Measurements from ENCODE around the gene NSUN7.

Gene NSUN7

DNA sequence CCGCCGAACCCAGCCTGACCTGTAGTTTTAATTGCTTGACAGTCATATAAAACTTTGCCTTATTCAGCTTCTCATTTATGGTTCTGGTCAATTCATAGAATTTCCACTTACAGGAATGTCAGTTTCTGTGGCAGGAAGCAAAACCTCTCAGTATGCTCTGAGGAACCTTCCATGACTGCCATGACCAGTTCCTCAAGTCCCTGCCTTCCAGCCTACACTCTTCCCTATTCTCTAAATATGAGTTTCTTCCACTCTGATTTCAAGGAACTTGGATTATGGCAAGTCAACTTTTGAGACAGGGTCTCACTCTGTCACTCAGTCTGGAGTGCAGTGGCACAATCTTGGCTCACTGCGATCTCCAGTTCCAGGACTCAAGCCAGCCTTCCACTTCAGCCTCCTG lies 26.0 kb upstream of the NSUN7 start:
- no peak for TF ChIP-seq ZNF274 (IDR thresholded peaks at IDR 0.05; ENCODE audit: low read depth, low read length)

DNA sequence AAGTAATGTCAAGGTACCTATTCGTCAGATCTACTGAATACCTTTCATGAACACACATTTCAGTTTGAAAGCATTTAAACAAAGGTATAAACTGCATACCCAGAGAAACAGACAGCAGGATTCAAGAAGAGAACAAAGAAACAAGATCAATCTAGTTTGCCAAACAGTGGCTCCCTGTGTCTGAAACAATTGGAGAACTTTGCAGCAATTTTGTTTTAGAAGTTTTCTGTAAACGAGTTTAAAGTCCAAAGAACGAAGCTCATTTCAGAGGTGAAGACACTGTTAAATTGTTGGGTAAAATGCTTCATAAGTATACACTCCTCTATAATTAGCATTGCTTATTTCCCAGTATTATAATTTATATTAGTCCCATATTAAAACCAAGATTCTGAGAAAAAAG lies 21.4 kb upstream of the NSUN7 start:
- TF ChIP-seq ZNF274 (IDR thresholded peaks at IDR 0.05; ENCODE audit: low read depth, low read length), result no peak
- no peak overlapping the region for H3K4me3 ChIP-seq (ENCODE audit: low read length)

More for the DNA sequence above, 26.0 kb upstream of the NSUN7 start:
- no peak overlapping the region for H3K4me3 ChIP-seq (ENCODE audit: low read length)

GRCh38 chr4:40729555-40729954 lies 20.2 kb upstream of the NSUN7 start:
- TF ChIP-seq ZNF274 (IDR thresholded peaks at IDR 0.05; ENCODE audit: low read depth, low read length), result no peak
- no peak overlapping the region for H3K4me3 ChIP-seq (ENCODE audit: low read length)

DNA sequence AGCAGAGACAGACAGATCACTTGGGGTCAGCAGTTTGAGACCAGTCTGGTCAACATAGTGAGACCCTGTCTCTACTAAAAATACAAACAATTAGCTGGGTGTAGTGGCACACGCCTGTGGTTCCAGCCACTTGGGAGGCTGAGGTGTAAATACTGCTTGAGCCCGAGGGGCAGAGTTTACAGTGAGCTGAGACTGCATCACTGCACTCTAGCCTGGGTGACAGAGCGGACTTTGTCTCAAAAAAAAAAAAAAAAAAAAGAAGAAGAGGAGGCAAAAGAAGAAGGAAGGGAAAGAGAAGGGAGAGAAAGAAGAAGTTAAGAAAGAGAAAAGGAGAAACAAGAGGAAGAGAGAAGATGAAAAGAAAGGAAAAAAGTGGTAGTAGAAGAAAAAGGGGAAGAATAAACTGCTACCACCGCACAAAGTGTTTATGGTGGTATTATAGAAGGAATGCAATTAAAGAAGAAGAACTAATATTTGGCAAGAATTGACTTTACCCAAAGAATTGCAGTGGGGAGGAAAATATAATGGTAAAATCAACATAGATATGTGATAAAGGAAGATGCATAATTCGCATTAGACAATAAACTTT lies 19.6 kb upstream of the NSUN7 start:
- no peak for TF ChIP-seq ZNF274 (IDR thresholded peaks at IDR 0.05; ENCODE audit: low read depth, low read length)
- H3K4me3 ChIP-seq (ENCODE audit: low read length), result no peak overlapping the region

DNA sequence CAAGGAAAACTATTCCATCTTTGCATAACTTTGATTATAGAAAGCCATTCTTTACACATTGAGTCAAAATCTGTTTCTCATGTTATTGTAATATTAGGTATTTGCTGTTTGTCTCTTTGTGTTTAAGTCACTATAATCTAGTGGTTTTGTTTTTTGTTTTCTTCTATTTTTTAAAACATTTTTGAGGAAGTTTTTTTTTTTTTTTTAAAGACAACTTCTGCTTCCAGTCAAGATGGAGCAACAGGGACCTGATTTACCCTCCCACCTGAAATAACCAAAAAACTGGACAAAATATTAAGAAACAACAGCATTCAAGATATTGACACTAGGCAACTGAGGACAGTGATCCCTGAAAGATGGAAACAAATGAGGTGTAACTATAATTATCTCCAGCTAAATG lies 18.4 kb upstream of the NSUN7 start:
- no peak for TF ChIP-seq ZNF274 (IDR thresholded peaks at IDR 0.05; ENCODE audit: low read depth, low read length)
- no peak overlapping the region for H3K4me3 ChIP-seq (ENCODE audit: low read length)

DNA sequence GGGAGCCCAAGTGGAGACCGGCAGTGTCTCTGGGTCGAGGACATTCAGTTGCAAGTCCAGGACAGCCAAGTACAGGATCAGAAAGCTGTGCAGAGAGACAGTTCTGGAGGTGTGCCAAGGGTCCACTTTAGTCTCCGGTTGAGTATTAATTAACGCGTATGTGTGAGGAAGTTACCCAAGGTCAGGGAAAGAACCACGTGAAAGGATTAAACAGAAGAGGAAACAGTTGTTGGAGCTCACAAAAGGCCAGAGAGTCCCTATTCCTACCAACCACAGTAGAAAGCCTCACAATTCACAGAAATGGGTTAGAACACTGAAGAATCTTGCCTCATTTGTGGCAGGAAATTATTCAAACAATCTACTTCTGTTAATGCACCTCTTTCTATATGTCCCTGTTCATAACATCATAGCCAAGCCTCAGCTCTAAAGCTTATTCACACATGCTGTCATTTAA lies 17.9 kb upstream of the NSUN7 start:
- no peak for TF ChIP-seq ZNF274 (IDR thresholded peaks at IDR 0.05; ENCODE audit: low read depth, low read length)
- no peak overlapping the region for H3K4me3 ChIP-seq (ENCODE audit: low read length)

DNA sequence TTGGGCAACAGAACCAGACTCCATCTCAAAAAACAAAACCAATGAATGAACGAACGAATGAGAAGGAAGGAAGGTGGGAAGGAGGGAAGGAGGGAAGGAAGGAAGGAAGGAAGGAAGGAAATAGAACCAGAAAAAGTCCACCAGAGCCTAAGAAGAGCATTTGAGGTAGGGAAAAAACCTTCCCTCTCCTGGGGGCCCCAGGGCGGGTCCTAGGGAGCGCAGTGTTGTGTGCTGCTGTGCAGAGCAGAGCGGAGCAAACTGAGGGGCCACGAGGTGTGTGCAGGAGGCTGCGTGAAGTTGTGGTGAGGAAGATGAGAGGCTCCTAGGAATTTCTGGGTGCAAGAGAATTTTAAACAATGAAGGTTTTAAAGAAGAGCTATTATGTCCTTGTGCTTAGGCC lies 16.0 kb upstream of the NSUN7 start:
- no peak overlapping the region for H3K4me3 ChIP-seq (ENCODE audit: low read length)
- no peak for TF ChIP-seq ZNF274 (IDR thresholded peaks at IDR 0.05; ENCODE audit: low read depth, low read length)

GRCh38 chr4:40734497-40734896 lies 15.3 kb upstream of the NSUN7 start:
- TF ChIP-seq ZNF274 (IDR thresholded peaks at IDR 0.05; ENCODE audit: low read depth, low read length), result no peak
- no peak overlapping the region for H3K4me3 ChIP-seq (ENCODE audit: low read length)

DNA sequence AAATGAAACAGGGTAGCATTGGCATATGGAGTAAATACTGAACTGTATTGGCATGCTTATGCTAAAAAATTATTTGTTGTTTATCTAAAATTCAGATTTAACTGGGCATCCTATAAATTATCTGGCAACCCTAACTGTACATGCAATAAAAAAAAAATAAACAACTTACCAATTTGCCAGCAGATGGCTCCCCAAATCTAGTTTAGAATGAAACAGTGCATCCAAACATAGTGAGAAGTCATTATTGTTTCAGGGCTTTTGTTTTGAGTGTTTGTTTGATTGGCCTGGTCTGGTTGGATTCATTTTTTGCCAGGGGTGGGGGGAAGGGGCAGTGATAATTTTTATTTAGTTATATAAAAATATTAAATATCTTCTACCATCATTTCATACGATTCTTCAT lies 12.8 kb upstream of the NSUN7 start:
- no peak overlapping the region for H3K4me3 ChIP-seq (ENCODE audit: low read length)
- no peak for TF ChIP-seq ZNF274 (IDR thresholded peaks at IDR 0.05; ENCODE audit: low read depth, low read length)

DNA sequence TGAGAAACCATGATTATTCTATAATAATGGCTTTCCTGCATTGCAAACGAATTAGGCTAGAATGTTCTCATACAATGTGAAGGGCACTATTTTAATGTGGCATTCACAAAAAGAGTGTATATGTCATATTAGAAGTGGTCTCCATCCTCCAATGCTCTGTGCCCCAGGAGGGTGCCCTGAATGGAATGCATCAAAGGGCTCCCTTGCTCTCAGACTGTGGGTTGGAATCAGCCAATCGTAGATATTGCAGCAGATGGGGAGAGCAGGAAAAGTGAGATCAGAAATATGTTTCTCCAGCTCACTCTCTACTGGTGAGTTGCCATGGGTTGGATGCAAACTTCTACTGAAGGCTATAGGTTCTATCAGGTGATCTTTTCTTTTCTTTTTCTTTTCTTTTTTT lies 11.9 kb upstream of the NSUN7 start:
- H3K4me3 ChIP-seq (ENCODE audit: low read length), result no peak overlapping the region
- no peak for TF ChIP-seq ZNF274 (IDR thresholded peaks at IDR 0.05; ENCODE audit: low read depth, low read length)

GRCh38 chr4:40739347-40739746 lies 10.4 kb upstream of the NSUN7 start:
- H3K4me3 ChIP-seq (ENCODE audit: low read length), result no peak overlapping the region

DNA sequence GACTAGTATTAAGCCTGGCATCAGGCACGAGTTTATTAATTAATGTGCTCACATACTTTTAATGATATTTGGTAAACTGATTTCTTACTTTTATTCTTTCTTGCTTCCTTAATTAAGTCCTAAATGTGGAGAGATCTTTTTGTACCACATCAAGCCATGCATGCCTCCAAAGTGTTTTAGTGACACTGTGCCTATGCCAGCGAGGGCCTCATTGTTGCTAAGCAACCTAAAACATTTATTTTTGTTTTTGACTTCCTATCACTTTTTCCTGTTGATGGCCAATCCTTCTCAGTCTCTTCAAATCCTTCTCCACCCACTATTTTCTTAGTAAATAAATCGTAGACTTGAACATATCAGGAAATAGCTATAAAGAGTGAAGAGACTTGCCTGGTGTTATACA lies 5.5 kb upstream of the NSUN7 start:
- no peak overlapping the region for H3K4me3 ChIP-seq (ENCODE audit: low read length)
- TF ChIP-seq ZNF274 (IDR thresholded peaks at IDR 0.05; ENCODE audit: low read depth, low read length), result no peak

More at GRCh38 chr4:40739347-40739746, 10.4 kb upstream of the NSUN7 start:
- no peak for TF ChIP-seq ZNF274 (IDR thresholded peaks at IDR 0.05; ENCODE audit: low read depth, low read length)

- TF ChIP-seq ZNF274 (IDR thresholded peaks at IDR 0.05; ENCODE audit: low read depth, low read length), result no peak
- H3K4me3 ChIP-seq (ENCODE audit: low read length), result no peak overlapping the region
Observed at GRCh38 chr4:40745285-40745984, 4.3 kb upstream of the NSUN7 start.

GRCh38 chr4:40747207-40747835 lies 2.4 kb upstream of the NSUN7 start:
- no peak for TF ChIP-seq ZNF274 (IDR thresholded peaks at IDR 0.05; ENCODE audit: low read depth, low read length)
- H3K4me3 ChIP-seq (ENCODE audit: low read length), result no peak overlapping the region
